ENCODE data around the gene CCL15. TPM values are rescaled to one million over a fixed set of nuclear protein-coding genes. Genes with fewer than 3 reads are reported as not detected.

Gene CCL15
- total RNA-seq, 1 donor, result not detected

DNA sequence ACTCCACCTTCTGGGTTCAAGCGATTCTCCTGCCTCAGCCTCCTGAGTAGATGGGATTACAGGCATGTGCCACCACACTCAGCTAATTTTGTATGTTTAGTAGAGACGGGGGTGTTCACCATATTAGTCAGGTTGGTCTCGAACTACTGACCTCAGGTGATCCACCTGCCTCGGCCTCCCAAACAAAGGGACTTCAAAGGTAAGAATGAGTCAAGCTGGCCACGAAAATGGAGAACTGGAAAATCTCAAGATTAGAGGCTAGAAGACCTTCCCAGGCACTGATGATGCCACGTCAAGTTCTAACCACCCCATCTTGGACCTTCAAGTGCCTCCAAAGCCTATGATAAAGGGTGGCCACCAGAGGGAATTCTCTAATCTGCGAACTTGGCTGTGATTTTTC, 1.3 kb upstream of the CCL15 start:
- H3K27ac ChIP-seq (ENCODE audit: low read depth, low read length), result no peak overlapping the region
- no peak overlapping the region for H3K4me2 ChIP-seq (ENCODE audit: insufficient read depth, low read length)
- H4K20me1 ChIP-seq (ENCODE audit: insufficient read depth, low read length), result no peaks in the 10 kb centered on the region
- DNase-seq (ENCODE audit: insufficient read length, low spot score, missing footprints), result no peak
- no peak overlapping the region for H3K4me3 ChIP-seq (ENCODE audit: insufficient read depth, low read length)
- TF ChIP-seq, protein P1, sequence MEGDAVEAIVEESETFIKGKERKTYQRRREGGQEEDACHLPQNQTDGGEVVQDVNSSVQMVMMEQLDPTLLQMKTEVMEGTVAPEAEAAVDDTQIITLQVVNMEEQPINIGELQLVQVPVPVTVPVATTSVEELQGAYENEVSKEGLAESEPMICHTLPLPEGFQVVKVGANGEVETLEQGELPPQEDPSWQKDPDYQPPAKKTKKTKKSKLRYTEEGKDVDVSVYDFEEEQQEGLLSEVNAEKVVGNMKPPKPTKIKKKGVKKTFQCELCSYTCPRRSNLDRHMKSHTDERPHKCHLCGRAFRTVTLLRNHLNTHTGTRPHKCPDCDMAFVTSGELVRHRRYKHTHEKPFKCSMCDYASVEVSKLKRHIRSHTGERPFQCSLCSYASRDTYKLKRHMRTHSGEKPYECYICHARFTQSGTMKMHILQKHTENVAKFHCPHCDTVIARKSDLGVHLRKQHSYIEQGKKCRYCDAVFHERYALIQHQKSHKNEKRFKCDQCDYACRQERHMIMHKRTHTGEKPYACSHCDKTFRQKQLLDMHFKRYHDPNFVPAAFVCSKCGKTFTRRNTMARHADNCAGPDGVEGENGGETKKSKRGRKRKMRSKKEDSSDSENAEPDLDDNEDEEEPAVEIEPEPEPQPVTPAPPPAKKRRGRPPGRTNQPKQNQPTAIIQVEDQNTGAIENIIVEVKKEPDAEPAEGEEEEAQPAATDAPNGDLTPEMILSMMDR (IDR thresholded peaks at IDR 0.05; ENCODE audit: extremely low read depth, low read depth, low read length), result no peak
- no peaks in the 10 kb centered on the region for H3K27me3 ChIP-seq (ENCODE audit: insufficient read depth, low read length)
- no peaks in the 10 kb centered on the region for H3K9me3 ChIP-seq (ENCODE audit: low read depth, low read length)
- H3K4me1 ChIP-seq (ENCODE audit: insufficient read depth, low read length), result no peaks in the 10 kb centered on the region
- H3K79me2 ChIP-seq (ENCODE audit: insufficient read depth, low read length), result no peaks in the 10 kb centered on the region
- H2AFZ ChIP-seq (ENCODE audit: low read length), result no peak overlapping the region
- no peaks in the 10 kb centered on the region for H3K36me3 ChIP-seq (ENCODE audit: insufficient read depth, low read length)

DNA sequence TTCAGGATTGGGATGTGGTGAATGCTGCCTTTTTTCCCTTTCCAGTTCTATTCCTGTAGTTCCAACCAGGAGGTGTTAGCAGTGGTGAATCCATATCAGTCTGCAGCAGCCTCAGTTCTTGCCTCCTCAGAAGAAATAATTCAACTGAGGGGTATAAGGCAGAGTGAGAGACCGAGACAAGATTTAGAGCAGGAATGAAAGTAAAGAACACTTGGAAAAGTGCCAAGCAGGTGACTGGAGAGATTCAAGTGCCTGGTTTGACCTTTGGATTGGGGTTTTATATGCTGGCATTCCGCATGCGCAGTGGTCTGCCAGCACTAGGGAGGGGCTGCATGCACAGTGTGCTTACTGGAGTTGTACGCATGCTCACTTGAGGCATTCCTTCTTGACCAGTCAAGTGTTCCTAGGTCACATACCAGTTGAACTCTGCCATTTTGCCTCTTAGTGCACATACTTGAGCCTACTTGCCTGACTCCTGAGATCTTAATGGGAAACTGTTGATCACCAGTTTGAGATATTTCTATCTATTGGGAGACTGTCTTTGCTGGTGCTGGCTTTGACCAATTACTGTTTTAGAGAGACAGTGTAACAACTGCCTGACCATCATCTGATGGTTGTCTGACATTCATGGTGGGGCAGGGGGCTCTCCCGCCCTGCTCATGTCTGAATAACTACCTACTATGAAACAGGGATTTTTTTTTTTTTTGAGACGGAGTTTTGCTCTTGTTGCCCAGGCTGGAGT, 680 bp upstream of the CCL15 start:
- Histone ChIP-seq H3K79me2 (ENCODE audit: insufficient read depth, low read length) (no peaks in the 10 kb centered on the region), H3K27me3 (ENCODE audit: insufficient read depth, low read length) (no peaks in the 10 kb centered on the region), H4K20me1 (ENCODE audit: insufficient read depth, low read length) (no peaks in the 10 kb centered on the region), H3K9me3 (ENCODE audit: low read depth, low read length) (no peaks in the 10 kb centered on the region), H3K4me3 (ENCODE audit: insufficient read depth, low read length) (no peak overlapping the region), H3K36me3 (ENCODE audit: insufficient read depth, low read length) (no peaks in the 10 kb centered on the region), H3K27ac (ENCODE audit: low read depth, low read length) (no peak overlapping the region), H3K4me2 (ENCODE audit: insufficient read depth, low read length) (no peak overlapping the region), H2AFZ (ENCODE audit: low read length) (no peak overlapping the region), H3K4me1 (ENCODE audit: insufficient read depth, low read length) (no peaks in the 10 kb centered on the region)
- no peak for DNase-seq (ENCODE audit: insufficient read length, low spot score, missing footprints)
- TF ChIP-seq, protein P1 (IDR thresholded peaks at IDR 0.05; ENCODE audit: extremely low read depth, low read depth, low read length), result no peak

DNA sequence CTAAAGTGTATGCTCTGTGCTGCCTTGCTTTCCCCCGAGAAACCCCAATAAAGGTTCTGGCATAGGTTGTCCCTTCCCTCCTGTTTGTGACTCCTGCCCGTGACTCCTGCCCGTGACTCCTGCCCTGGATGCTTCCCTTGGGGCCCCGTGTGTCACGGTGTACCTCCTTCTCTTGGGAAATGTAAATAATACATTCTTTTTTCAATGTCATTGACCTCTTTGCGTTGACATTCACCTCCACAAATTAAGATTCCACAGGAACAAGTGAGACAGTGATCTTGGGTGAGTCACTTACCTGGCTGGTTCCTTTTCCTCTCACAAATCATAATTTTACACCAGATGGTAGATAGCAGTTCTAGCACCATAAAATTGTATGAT, 632 bp downstream of the CCL15 start:
- no peaks in the 10 kb centered on the region for H3K4me1 ChIP-seq (ENCODE audit: insufficient read depth, low read length)
- no peaks in the 10 kb centered on the region for H3K27me3 ChIP-seq (ENCODE audit: insufficient read depth, low read length)
- no peak overlapping the region for H3K27ac ChIP-seq (ENCODE audit: low read depth, low read length)
- no peak overlapping the region for H2AFZ ChIP-seq (ENCODE audit: low read length)
- no peaks in the 10 kb centered on the region for H3K9me3 ChIP-seq (ENCODE audit: low read depth, low read length)
- peak; percentile 21 for DNase-seq (ENCODE audit: insufficient read length, low spot score, missing footprints)
- no peaks in the 10 kb centered on the region for H3K36me3 ChIP-seq (ENCODE audit: insufficient read depth, low read length)
- no peak overlapping the region for H3K4me3 ChIP-seq (ENCODE audit: insufficient read depth, low read length)
- H3K4me2 ChIP-seq (ENCODE audit: insufficient read depth, low read length), result no peak overlapping the region
- no peaks in the 10 kb centered on the region for H4K20me1 ChIP-seq (ENCODE audit: insufficient read depth, low read length)
- TF ChIP-seq, protein P1 (IDR thresholded peaks at IDR 0.05; ENCODE audit: extremely low read depth, low read depth, low read length), result no peak
- no peaks in the 10 kb centered on the region for H3K79me2 ChIP-seq (ENCODE audit: insufficient read depth, low read length)

DNA sequence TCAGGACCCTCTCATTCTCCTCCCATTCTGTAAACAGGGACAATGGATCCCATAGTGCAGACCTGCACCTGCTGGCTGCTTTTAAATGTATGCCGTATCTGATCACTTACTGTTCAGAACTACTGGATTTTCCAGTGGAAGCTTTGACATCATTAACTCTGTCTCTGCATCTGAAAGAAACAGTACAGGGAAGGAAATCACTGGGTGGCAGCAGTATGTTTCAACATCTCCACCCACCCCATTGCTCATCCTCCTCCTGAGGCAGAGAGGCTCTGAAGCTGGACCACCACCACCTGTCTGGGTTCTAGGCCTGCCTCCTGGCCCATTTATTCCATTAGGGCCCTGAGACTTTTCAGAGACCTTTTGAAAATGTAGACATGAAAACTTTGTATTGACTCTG, 2.6 kb downstream of the CCL15 start:
- no peak for DNase-seq (ENCODE audit: insufficient read length, low spot score, missing footprints)
- H3K4me2 ChIP-seq (ENCODE audit: insufficient read depth, low read length), result no peak overlapping the region
- no peak overlapping the region for H2AFZ ChIP-seq (ENCODE audit: low read length)
- no peak overlapping the region for H3K4me3 ChIP-seq (ENCODE audit: insufficient read depth, low read length)
- no peaks in the 10 kb centered on the region for H3K27me3 ChIP-seq (ENCODE audit: insufficient read depth, low read length)
- TF ChIP-seq, protein P1 (IDR thresholded peaks at IDR 0.05; ENCODE audit: extremely low read depth, low read depth, low read length), result no peak
- H4K20me1 ChIP-seq (ENCODE audit: insufficient read depth, low read length), result no peaks in the 10 kb centered on the region
- H3K79me2 ChIP-seq (ENCODE audit: insufficient read depth, low read length), result no peaks in the 10 kb centered on the region
- H3K9me3 ChIP-seq (ENCODE audit: low read depth, low read length), result no peaks in the 10 kb centered on the region
- no peaks in the 10 kb centered on the region for H3K36me3 ChIP-seq (ENCODE audit: insufficient read depth, low read length)
- H3K4me1 ChIP-seq (ENCODE audit: insufficient read depth, low read length), result no peaks in the 10 kb centered on the region
- H3K27ac ChIP-seq (ENCODE audit: low read depth, low read length), result no peak overlapping the region

Measured in osteoblast (primary cell).